ENCODE measurements around the gene SLC39A11.

Gene SLC39A11

DNA sequence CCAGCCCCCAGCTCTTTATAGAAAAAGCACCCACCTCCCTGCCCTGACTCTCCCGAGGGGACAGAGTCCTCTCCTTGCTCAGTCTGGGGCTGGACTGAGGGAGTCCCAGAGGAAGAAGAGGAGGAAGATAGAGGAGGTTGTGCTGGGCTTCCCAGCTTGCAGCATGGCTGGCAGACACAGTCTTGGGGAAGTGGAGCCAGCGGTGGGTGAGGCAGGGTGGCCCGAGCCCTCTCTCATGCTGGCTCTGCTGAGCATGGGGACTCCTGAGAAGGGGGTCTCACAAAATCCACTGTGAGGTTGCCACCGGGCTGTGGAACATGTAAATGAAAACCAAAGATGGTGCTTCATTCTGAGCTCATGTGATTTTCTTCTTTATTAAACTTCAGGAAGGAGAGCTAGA is 398.5 kb downstream of the SLC39A11 start:
- Mint-ChIP-seq H3K4me1 (no peaks in the 10 kb centered on the region), H3K27me3 (ENCODE audit: low read depth) (peaks cover 6% of the 10 kb centered on the region), H3K4me3 (no peak overlapping the region), H3K27ac (no peak overlapping the region), H3K36me3 (ENCODE audit: low read depth) (no peaks in the 10 kb centered on the region), H3K9me3 (no peaks in the 10 kb centered on the region)
- TF ChIP-seq, protein P1, sequence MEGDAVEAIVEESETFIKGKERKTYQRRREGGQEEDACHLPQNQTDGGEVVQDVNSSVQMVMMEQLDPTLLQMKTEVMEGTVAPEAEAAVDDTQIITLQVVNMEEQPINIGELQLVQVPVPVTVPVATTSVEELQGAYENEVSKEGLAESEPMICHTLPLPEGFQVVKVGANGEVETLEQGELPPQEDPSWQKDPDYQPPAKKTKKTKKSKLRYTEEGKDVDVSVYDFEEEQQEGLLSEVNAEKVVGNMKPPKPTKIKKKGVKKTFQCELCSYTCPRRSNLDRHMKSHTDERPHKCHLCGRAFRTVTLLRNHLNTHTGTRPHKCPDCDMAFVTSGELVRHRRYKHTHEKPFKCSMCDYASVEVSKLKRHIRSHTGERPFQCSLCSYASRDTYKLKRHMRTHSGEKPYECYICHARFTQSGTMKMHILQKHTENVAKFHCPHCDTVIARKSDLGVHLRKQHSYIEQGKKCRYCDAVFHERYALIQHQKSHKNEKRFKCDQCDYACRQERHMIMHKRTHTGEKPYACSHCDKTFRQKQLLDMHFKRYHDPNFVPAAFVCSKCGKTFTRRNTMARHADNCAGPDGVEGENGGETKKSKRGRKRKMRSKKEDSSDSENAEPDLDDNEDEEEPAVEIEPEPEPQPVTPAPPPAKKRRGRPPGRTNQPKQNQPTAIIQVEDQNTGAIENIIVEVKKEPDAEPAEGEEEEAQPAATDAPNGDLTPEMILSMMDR (IDR thresholded peaks at IDR 0.05; ENCODE audit: unreplicated experiment in 3 of 3) = no peak

DNA sequence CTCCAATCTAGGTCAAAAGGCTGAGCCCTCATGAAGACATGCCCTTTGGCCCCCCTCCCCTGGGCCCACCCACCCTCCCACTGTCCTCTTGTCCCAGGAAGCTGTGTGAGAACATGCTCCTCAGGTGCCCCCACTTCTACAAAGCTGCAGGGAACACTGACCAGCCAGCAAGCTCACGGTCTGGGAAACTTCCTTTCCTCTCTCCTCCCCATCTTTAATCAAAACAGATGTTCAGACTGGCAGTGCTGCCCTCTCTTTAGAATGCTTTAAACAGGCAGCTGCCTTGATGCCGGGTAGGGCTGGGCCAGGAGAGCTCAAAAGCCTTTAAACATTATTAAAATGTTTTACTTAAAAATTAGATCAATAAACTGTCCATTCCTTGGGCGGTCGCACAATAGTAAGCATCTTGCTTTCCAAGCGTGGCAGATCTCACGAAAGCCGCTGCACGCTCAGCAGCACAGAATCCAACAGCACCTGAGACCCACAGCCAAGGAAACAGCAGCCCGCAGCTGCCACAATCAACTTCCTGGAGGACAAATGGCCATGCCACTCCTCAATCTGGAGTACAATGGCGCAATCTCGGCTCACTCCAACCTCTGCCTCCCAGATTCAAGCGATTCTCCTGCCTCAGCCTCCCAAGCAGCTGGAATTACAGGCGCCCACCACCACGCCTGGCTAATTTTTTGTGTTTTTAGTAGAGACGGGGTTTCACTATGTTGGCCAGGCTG is 399.2 kb downstream of the SLC39A11 start:
- Mint-ChIP-seq H3K36me3 (ENCODE audit: low read depth) (no peaks in the 10 kb centered on the region), H3K9me3 (no peaks in the 10 kb centered on the region), H3K27me3 (ENCODE audit: low read depth) (peaks cover 6% of the 10 kb centered on the region), H3K27ac (no peak overlapping the region), H3K4me1 (no peaks in the 10 kb centered on the region), H3K4me3 (no peak overlapping the region)
- TF ChIP-seq, protein P1 (IDR thresholded peaks at IDR 0.05; ENCODE audit: unreplicated experiment in 3 of 3) = no peak

DNA sequence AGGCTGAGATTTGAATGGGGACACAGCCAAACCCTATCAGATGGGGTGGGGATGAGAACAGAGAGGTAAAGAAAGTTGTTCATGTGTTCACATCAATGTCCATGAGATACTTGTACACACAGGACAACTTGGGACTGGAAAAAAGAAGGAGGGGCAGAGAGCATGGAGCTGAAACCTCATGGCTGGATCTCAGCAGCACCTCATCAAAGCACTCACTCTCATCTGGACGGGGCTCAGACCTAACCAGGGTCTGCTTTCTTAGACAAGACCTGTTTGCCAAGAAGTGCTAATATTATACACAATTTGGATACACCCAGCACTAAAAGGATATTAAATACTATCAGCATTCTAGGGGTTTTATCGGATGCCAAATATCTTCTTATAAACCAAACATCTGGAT is 399.8 kb downstream of the SLC39A11 start:
- no peak overlapping the region for H3K27ac Mint-ChIP-seq
- H3K4me3 Mint-ChIP-seq = no peak overlapping the region
- TF ChIP-seq, protein P1 (IDR thresholded peaks at IDR 0.05; ENCODE audit: unreplicated experiment in 3 of 3) = no peak
- H3K27me3 Mint-ChIP-seq (ENCODE audit: low read depth) = peaks cover 6% of the 10 kb centered on the region
- no peaks in the 10 kb centered on the region for H3K36me3 Mint-ChIP-seq (ENCODE audit: low read depth)
- no peaks in the 10 kb centered on the region for H3K9me3 Mint-ChIP-seq
- H3K4me1 Mint-ChIP-seq = peaks cover 5% of the 10 kb centered on the region

DNA sequence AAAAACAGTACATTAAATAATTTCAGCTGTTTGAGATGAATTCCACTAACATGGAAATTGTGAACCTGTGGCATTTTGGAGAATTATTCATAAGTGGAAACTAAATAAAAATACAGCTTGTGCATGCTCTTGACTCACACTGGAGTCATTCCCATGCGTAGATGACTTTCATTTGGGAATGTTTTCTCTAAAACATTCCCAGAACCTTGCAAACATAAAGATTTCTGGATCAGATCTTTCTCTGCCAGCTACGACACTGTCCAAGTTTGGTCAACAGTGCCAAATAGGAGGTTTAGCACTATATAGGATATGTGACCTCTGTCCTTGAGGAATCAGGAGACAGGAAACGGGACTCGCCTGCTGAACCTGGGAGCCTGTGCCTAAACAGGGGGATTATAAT is 400.9 kb downstream of the SLC39A11 start:
- peaks cover 6% of the 10 kb centered on the region for H3K27me3 Mint-ChIP-seq (ENCODE audit: low read depth)
- no peak overlapping the region for H3K4me3 Mint-ChIP-seq
- peaks cover 5% of the 10 kb centered on the region for H3K4me1 Mint-ChIP-seq
- TF ChIP-seq, protein P1 (IDR thresholded peaks at IDR 0.05; ENCODE audit: unreplicated experiment in 3 of 3) = no peak
- no peaks in the 10 kb centered on the region for H3K9me3 Mint-ChIP-seq
- H3K27ac Mint-ChIP-seq = no peak overlapping the region
- H3K36me3 Mint-ChIP-seq (ENCODE audit: low read depth) = no peaks in the 10 kb centered on the region

- H3K27me3 Mint-ChIP-seq (ENCODE audit: low read depth) = peaks cover 6% of the 10 kb centered on the region
- no peak overlapping the region for H3K27ac Mint-ChIP-seq
- TF ChIP-seq, protein P1 (IDR thresholded peaks at IDR 0.05; ENCODE audit: unreplicated experiment in 3 of 3) = no peak
- H3K4me3 Mint-ChIP-seq = no peak overlapping the region
- H3K9me3 Mint-ChIP-seq = no peaks in the 10 kb centered on the region
- H3K36me3 Mint-ChIP-seq (ENCODE audit: low read depth) = no peaks in the 10 kb centered on the region
- peaks cover 5% of the 10 kb centered on the region for H3K4me1 Mint-ChIP-seq
These were observed 401.5 kb downstream of the SLC39A11 start for GRCh38 chr17:72691017-72691416.

GRCh38 chr17:72687886-72688285 is 404.6 kb downstream of the SLC39A11 start:
- Mint-ChIP-seq H3K4me3 (no peak overlapping the region), H3K9me3 (no peaks in the 10 kb centered on the region), H3K27me3 (ENCODE audit: low read depth) (peaks cover 4% of the 10 kb centered on the region), H3K27ac (no peak overlapping the region), H3K4me1 (peaks cover 5% of the 10 kb centered on the region), H3K36me3 (ENCODE audit: low read depth) (no peaks in the 10 kb centered on the region)
- TF ChIP-seq, protein P1 (IDR thresholded peaks at IDR 0.05; ENCODE audit: unreplicated experiment in 3 of 3) = no peak
